Smooth muscle cell (in vitro differentiated cells): ENCODE results near the gene SLC36A4. TPM values are rescaled to one million over a fixed set of nuclear protein-coding genes. Genes with fewer than 3 reads are reported as not detected.

Experiments used
- DNase-seq: peaks from one replicate; lab custom pipeline; 2025; ENCODE audit not compliant: unreplicated experiment; lab: John Stamatoyannopoulos, UW
- H2AFZ ChIP-seq: fragments of 200-600 bp; sonication (generic); 2 replicates; pipeline ENCODE4 v1.6.0; 2016; ENCODE audit warnings: antibody characterized with exemption, low read depth, mild to moderate bottlenecking
- H3F3A ChIP-seq: fragments of 200-600 bp; sonication (generic); 2 replicates; pipeline ENCODE4 v1.6.0; 2017; ENCODE audit warnings: antibody characterized with exemption, low read depth
- H3K27ac ChIP-seq: fragments of 200-600 bp; sonication (generic); 2 replicates; pipeline ENCODE4 v1.5.1; 2016; ENCODE audit warnings: low read depth, mild to moderate bottlenecking
- H3K27me3 ChIP-seq: fragments of 200-600 bp; sonication (generic); 2 replicates; pipeline ENCODE4 v1.6.1; 2016; ENCODE audit warnings: low read depth, mild to moderate bottlenecking
- H3K36me3 ChIP-seq: fragments of 200-600 bp; sonication (generic); 2 replicates; pipeline ENCODE4 v1.5.1; 2016; ENCODE audit warnings: low read depth
- H3K4me1 ChIP-seq: fragments of 200-600 bp; sonication (generic); 2 replicates; pipeline ENCODE4 v1.5.1; 2016; ENCODE audit warnings: low read depth
- H3K4me2 ChIP-seq: fragments of 200-600 bp; sonication (generic); 2 replicates; pipeline ENCODE4 v1.6.0; 2016; ENCODE audit warnings: mild to moderate bottlenecking
- H3K4me3 ChIP-seq: fragments of 200-600 bp; sonication (generic); 2 replicates; pipeline ENCODE4 v1.5.1; 2016; ENCODE audit warnings: mild to moderate bottlenecking
- H3K79me2 ChIP-seq: fragments of 200-600 bp; sonication (generic); 2 replicates; pipeline ENCODE4 v1.6.0; 2016; ENCODE audit warnings: low read depth, mild to moderate bottlenecking
- H3K9ac ChIP-seq: fragments of 200-600 bp; sonication (generic); 2 replicates; pipeline ENCODE4 v1.6.0; 2016; ENCODE audit warnings: low read depth
- H3K9me3 ChIP-seq: fragments of 200-600 bp; sonication (generic); replicated peaks from 2 replicates; pipeline ENCODE4 v1.5.1; 2016; ENCODE audit warnings: low read depth
- H4K20me1 ChIP-seq: fragments of 200-600 bp; sonication (generic); 2 replicates; pipeline ENCODE4 v1.6.0; 2016; ENCODE audit warnings: low read depth
- WGBS: methylation state at CpG from one replicate; pipeline ENCODE4 v1.1.7; 2016; ENCODE audit warnings: low lambda C conversion rate; 5-methylcytosine and 5-hydroxymethylcytosine counted together
- polyA plus RNA-seq: library from polyadenylated mRNA; unstranded; fragments of >200 nt; fragmentation: Nextera tagmentation; extraction: Ambion mirVana; gene quantifications from 2 replicates; pipeline ENCODE4 v1.2.1, GENCODE V29; 2016
- total RNA-seq: library from RNA; depleted of rRNA; stranded (reverse); fragments of >200 nt; gene quantifications from 2 replicates; pipeline ENCODE4 v1.2.3, GENCODE V29; 2014
- TF ChIP-seq, protein P1 (sequence below): fragments of 200-600 bp; sonication (generic); IDR thresholded peaks from 2 replicates; pipeline ENCODE4 v1.5.1; 2017; ENCODE audit warnings: borderline replicate concordance, mild to moderate bottlenecking, antibody characterized with exemption; ENCODE audit not compliant: insufficient read depth, poor library complexity, severe bottlenecking

The SLC36A4 gene
- total and polyA plus RNA-seq, 2 experiments from 2014 or later = 30.5 to 48.6 TPM

DNA sequence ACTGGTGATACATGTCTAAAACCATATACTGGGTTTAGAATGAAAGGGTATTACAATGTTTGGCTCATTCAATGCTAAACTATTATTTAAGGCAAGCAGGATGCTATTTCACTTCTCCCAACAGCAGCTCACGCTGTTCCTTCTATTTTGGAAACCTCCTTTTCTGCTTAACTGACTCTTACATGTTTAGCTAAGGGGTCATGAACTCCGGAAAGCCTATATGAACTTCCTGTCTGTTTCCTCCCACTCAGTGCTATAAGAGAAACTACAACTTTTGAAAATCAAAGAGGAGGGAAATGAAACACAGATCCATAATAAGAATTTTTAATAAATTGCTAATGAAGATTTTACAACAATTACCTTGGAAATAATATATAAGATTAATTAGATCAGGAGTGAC lies 30.9 kb downstream of the SLC36A4 start:
- Histone ChIP-seq H3K27ac (no peak overlapping the region), H3K4me1 (no peaks in the 10 kb centered on the region), H3K4me2 (no peak overlapping the region), H3K27me3 (no peaks in the 10 kb centered on the region), H2AFZ (no peak overlapping the region), H3K79me2 (no peaks in the 10 kb centered on the region), H3K36me3 (no peaks in the 10 kb centered on the region), H3F3A (no peaks in the 10 kb centered on the region), H3K9me3 (no peaks in the 10 kb centered on the region), H4K20me1 (no peaks in the 10 kb centered on the region), H3K9ac (no peak overlapping the region), H3K4me3 (no peak overlapping the region)
- WGBS = 96% methylated on average over 2 of the region's 2 CpGs
- TF ChIP-seq, protein P1, sequence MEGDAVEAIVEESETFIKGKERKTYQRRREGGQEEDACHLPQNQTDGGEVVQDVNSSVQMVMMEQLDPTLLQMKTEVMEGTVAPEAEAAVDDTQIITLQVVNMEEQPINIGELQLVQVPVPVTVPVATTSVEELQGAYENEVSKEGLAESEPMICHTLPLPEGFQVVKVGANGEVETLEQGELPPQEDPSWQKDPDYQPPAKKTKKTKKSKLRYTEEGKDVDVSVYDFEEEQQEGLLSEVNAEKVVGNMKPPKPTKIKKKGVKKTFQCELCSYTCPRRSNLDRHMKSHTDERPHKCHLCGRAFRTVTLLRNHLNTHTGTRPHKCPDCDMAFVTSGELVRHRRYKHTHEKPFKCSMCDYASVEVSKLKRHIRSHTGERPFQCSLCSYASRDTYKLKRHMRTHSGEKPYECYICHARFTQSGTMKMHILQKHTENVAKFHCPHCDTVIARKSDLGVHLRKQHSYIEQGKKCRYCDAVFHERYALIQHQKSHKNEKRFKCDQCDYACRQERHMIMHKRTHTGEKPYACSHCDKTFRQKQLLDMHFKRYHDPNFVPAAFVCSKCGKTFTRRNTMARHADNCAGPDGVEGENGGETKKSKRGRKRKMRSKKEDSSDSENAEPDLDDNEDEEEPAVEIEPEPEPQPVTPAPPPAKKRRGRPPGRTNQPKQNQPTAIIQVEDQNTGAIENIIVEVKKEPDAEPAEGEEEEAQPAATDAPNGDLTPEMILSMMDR = no peak
- no peak for DNase-seq

DNA sequence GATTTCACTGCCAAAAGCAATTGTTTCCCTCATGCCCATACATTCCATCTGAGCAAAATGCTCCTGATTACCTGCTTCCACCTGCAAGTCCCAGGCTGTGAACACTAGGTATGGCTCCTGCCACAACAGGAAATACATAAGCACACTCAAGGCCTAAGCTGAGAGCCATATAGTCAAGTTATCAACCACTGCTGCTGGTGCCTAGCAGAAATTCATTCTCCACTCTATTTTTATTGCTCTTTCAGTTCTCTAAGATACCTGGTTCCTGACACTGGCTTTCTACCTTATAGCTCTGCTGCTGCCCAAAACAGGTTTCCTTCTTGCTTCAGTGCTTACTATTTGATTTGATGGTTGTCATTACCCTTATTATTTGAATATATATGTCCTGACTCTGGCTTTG lies 31.6 kb downstream of the SLC36A4 start:
- H4K20me1 ChIP-seq = no peaks in the 10 kb centered on the region
- no peak overlapping the region for H3K9ac ChIP-seq
- no peaks in the 10 kb centered on the region for H3F3A ChIP-seq
- no peak overlapping the region for H3K4me3 ChIP-seq
- H3K4me1 ChIP-seq = no peaks in the 10 kb centered on the region
- no peaks in the 10 kb centered on the region for H3K9me3 ChIP-seq
- no peaks in the 10 kb centered on the region for H3K36me3 ChIP-seq
- no peaks in the 10 kb centered on the region for H3K27me3 ChIP-seq
- TF ChIP-seq, protein P1 = no peak
- no peak overlapping the region for H2AFZ ChIP-seq
- no peak for DNase-seq
- no peaks in the 10 kb centered on the region for H3K79me2 ChIP-seq
- H3K4me2 ChIP-seq = no peak overlapping the region
- H3K27ac ChIP-seq = no peak overlapping the region

DNA sequence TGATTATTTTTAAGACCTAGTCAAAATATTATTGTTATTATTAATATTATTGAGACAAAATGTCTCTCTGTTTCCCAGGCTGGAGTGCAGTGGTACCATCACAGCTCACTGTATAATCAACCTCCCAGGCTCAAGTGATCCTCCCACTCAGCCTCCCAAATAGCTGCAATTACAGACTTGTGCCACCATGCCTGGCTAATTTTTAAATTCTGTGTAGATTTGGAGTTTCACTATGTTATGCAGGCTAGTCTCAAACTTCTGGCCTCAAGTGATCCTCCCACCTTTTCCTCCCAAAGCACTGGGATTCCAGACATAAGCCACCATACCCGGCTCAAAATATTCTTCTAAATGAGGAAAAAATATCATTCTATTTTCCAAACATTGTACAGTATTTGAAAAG lies 37.0 kb downstream of the SLC36A4 start:
- Histone ChIP-seq H4K20me1 (no peaks in the 10 kb centered on the region), H3K27ac (no peak overlapping the region), H3K9ac (no peak overlapping the region), H3K79me2 (no peaks in the 10 kb centered on the region), H2AFZ (no peak overlapping the region), H3K4me3 (no peak overlapping the region), H3K9me3 (no peaks in the 10 kb centered on the region), H3K36me3 (peaks cover 11% of the 10 kb centered on the region), H3F3A (no peaks in the 10 kb centered on the region), H3K27me3 (no peaks in the 10 kb centered on the region), H3K4me2 (no peak overlapping the region), H3K4me1 (no peaks in the 10 kb centered on the region)
- 55% methylated on average over 1 of the region's 1 CpG for WGBS
- TF ChIP-seq, protein P1 = no peak
- no peak for DNase-seq

DNA sequence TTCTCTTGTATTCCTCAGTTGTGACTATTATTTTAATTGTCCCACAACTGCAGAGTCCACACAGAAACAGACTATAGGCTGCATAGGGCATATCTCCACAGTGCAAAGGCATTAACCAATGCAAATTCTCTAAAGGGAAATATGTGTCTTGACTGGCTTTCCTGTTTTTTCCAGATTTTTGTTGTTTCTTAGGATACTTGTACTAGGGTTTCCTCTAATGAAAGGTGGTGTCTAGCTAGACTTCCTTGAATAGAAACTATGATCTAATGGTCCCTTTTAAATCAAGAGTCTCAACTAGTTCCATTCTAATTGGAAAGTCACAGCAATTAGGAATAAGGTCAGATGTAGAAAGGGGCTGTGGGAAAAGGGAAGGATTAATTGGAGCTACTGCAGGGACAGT lies 37.6 kb downstream of the SLC36A4 start:
- Histone ChIP-seq H3K9ac (no peak overlapping the region), H4K20me1 (no peaks in the 10 kb centered on the region), H3K4me1 (no peaks in the 10 kb centered on the region), H2AFZ (no peak overlapping the region), H3K36me3 (peaks cover 11% of the 10 kb centered on the region), H3F3A (no peaks in the 10 kb centered on the region), H3K27me3 (no peaks in the 10 kb centered on the region), H3K9me3 (no peaks in the 10 kb centered on the region), H3K27ac (no peak overlapping the region), H3K4me3 (no peak overlapping the region), H3K4me2 (no peak overlapping the region), H3K79me2 (no peaks in the 10 kb centered on the region)
- TF ChIP-seq, protein P1 = no peak
- DNase-seq = no peak
